Left ventricle myocardium inferior (tissue), 1 donor: ENCODE data around the gene NKIRAS2. TPM values are rescaled to one million over a fixed set of nuclear protein-coding genes. Genes with fewer than 3 reads are reported as not detected.

Experiments used
- DNase-seq: peaks from one replicate; pipeline ENCODE4 v3.0.0-alpha.2; 2020
- H3K27ac ChIP-seq: fragments of 200-600 bp; replicated peaks from 2 replicates; pipeline ENCODE4 v1.8.0; 2021
- H3K27me3 ChIP-seq: fragments of 200-600 bp; 2 replicates; pipeline ENCODE4 v1.8.0; 2021; ENCODE audit warnings: low read depth
- H3K36me3 ChIP-seq: fragments of 200-600 bp; 2 replicates; pipeline ENCODE4 v1.8.0; 2021
- H3K4me1 ChIP-seq: fragments of 200-600 bp; 2 replicates; pipeline ENCODE4 v1.8.0; 2021
- H3K4me3 ChIP-seq: fragments of 200-600 bp; 2 replicates; pipeline ENCODE4 v1.8.0; 2021; ENCODE audit warnings: mild to moderate bottlenecking, moderate library complexity
- H3K9me3 ChIP-seq: fragments of 200-600 bp; replicated peaks from 2 replicates; pipeline ENCODE4 v1.8.0; 2021
- intact Hi-C: fragments of 100-400 bp; cut with micrococcal nuclease; formaldehyde crosslinking; loops from one replicate; pipeline ENCODE4 v1.11.0; 2022
- total RNA-seq: library from RNA; stranded (reverse); fragmentation: NEBNext Ultra II Directional; extraction: Animal tissue kit (Norgen Biotek cat#: 25700); gene quantifications from one replicate; pipeline ENCODE4 v1.2.1, GENCODE V29; 2021
- TF ChIP-seq, protein P1 (sequence below): fragments of 200-600 bp; IDR thresholded peaks from 2 replicates; pipeline ENCODE4 v1.8.0; 2021; ENCODE audit warnings: antibody characterized with exemption, mild to moderate bottlenecking, borderline replicate concordance
- donor health status: DM: no; HTN: yes; CAD: no; lungs with severe emphysema.

NKIRAS2 gene
- total RNA-seq, 1 donor from 2014 or later, result 50.9 TPM

DNA sequence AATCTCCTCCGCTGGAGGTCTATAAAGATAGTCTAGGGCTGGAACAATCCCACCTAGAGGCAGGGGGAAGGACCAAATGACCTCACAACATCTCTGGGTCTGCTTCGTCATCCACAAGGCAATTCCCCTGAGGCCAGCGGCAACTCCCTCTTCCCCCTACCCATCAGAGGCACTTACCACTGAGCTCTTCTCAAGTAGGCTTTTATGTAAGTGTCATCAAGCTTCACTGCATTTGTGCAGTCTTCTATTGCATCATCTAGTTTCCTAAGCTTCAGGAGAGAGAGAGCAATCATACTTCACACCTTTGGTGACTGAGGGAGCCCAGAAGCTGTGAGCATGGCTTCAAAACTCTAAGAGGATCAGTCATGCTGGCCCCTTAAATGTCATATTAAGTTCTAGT lies 32.2 kb upstream of the NKIRAS2 start:
- intact Hi-C loops, result no loop called here
- H3K4me1 ChIP-seq, result no peaks in the 10 kb centered on the region
- no peaks in the 10 kb centered on the region for H3K27me3 ChIP-seq

DNA sequence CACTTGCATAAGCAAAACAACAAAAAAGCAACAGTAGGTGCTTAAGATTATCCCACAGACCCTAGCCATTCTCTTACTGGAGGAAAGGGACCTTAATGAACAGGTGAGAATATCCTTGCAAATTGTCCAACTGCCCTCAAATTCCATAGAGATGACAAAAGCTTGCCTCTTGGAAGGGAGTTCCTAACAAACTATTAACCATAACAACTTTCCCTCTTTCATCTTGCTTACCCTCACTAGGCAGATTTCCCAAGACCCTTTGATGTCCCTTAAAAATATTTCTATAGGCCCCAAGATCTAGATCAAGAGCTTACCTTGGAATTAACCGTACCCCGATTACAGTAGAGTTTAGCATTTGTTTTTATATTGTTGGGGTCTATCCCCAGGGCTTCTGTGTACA lies 31.5 kb upstream of the NKIRAS2 start:
- H3K4me1 ChIP-seq, result no peaks in the 10 kb centered on the region
- TF ChIP-seq, protein P1, sequence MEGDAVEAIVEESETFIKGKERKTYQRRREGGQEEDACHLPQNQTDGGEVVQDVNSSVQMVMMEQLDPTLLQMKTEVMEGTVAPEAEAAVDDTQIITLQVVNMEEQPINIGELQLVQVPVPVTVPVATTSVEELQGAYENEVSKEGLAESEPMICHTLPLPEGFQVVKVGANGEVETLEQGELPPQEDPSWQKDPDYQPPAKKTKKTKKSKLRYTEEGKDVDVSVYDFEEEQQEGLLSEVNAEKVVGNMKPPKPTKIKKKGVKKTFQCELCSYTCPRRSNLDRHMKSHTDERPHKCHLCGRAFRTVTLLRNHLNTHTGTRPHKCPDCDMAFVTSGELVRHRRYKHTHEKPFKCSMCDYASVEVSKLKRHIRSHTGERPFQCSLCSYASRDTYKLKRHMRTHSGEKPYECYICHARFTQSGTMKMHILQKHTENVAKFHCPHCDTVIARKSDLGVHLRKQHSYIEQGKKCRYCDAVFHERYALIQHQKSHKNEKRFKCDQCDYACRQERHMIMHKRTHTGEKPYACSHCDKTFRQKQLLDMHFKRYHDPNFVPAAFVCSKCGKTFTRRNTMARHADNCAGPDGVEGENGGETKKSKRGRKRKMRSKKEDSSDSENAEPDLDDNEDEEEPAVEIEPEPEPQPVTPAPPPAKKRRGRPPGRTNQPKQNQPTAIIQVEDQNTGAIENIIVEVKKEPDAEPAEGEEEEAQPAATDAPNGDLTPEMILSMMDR, result no peak
- intact Hi-C loops, result no loop called here
- H3K36me3 ChIP-seq, result peaks cover 97% of the 10 kb centered on the region
- H3K9me3 ChIP-seq, result no peaks in the 10 kb centered on the region
- no peak overlapping the region for H3K27ac ChIP-seq
- no peak overlapping the region for H3K4me3 ChIP-seq
- no peak for DNase-seq
- H3K27me3 ChIP-seq, result no peaks in the 10 kb centered on the region

More for the DNA sequence above, 32.2 kb upstream of the NKIRAS2 start:
- peaks cover 97% of the 10 kb centered on the region for H3K36me3 ChIP-seq
- H3K27ac ChIP-seq, result no peak overlapping the region
- TF ChIP-seq, protein P1, result no peak
- no peaks in the 10 kb centered on the region for H3K9me3 ChIP-seq
- no peak for DNase-seq
- no peak overlapping the region for H3K4me3 ChIP-seq

DNA sequence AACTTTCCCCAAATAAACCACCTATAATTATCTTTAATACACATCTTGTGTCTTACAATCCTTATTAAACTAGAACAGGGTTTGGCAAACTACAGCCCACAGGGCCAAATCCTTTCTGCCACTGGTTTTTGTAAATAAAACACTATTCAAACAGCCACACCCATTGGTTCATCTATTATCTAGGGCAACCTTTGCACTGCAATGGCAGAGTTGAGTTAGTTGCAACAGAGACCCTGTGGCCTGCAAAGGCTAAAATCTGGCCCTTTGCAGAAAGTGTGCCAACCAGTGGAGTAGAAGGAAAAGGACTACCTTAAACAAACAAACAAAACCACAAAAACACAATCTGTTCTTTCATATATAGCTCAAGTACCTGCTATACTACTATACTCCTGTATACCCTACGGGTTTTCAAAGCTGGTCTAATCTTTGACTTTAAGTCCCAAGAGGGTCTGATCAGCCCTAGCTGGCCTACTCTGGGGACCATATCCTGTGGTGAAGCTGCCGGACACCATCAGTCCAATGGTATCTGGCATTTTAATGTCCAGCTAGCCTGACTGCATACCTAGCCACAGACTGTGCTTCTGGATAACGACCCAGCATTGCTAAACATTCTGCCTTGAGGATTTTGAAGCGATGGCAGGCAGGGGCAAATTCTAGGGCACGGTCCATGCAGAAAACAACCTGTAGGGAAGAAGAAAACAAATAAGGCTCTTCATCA lies 30.0 kb upstream of the NKIRAS2 start:
- intact Hi-C loops, result no loop called here
- Histone ChIP-seq H3K27ac (no peak overlapping the region), H3K36me3 (peaks cover 98% of the 10 kb centered on the region)

DNA sequence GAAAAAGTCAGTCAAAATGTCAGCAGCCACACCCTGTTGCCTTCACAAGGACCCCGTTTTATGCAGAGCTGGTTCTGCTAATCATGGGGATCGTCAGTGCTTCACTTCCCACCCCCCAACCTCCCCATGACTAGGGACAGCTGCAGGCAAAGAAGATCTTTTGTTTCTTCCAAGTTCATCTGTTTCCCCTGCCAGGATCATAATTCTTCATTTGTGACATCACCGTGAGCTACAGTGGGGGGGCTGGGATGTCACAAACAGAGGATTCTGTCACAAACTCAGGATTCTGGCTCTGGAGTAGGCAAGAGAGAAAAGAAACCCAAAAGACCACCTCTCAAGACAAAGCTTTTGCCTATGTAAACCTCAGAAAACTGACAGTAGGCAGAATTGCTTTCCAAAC lies 27.3 kb upstream of the NKIRAS2 start:
- Histone ChIP-seq H3K4me3 (no peak overlapping the region), H3K27me3 (no peaks in the 10 kb centered on the region), H3K9me3 (no peaks in the 10 kb centered on the region), H3K36me3 (peaks cover 100% of the 10 kb centered on the region), H3K27ac (no peak overlapping the region), H3K4me1 (no peaks in the 10 kb centered on the region)
- DNase-seq, result no peak
- TF ChIP-seq, protein P1, result no peak
- intact Hi-C loops, result no loop called here

More for the DNA sequence above, 30.0 kb upstream of the NKIRAS2 start:
- Histone ChIP-seq H3K4me1 (no peaks in the 10 kb centered on the region), H3K4me3 (no peak overlapping the region), H3K9me3 (no peaks in the 10 kb centered on the region), H3K27me3 (no peaks in the 10 kb centered on the region)
- TF ChIP-seq, protein P1, result no peak
- no peak for DNase-seq

DNA sequence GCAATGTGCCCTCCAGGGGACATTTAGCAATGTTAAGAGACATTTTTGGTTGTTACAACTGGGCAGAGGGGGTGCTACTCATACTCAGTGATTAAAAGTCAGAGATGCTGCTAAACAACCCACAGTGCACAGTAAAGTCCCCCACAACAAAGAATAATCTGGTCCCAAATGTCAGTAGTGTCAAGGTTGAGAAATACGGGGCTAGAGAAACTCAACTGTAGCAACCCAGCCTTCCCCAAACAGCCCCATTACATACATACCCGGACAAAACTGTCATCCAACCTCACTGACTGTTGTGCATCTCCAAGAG lies 23.1 kb upstream of the NKIRAS2 start:
- TF ChIP-seq, protein P1, result no peak
- Histone ChIP-seq H3K4me3 (no peak overlapping the region), H3K4me1 (peaks cover 21% of the 10 kb centered on the region), H3K36me3 (peaks cover 99% of the 10 kb centered on the region), H3K9me3 (no peaks in the 10 kb centered on the region), H3K27ac (no peak overlapping the region), H3K27me3 (no peaks in the 10 kb centered on the region)
- intact Hi-C loops, result no loop called here
- DNase-seq, result no peak
